Muscle of leg (tissue), 11 donors: ENCODE results near the gene FARP1. TPM values are rescaled to one million over a fixed set of nuclear protein-coding genes. Genes with fewer than 3 reads are reported as not detected.

Experiments used
- DNase-seq: peaks from one replicate; pipeline ENCODE4 v3.0.0; 2013
- H3K27ac ChIP-seq: one replicate; pipeline ENCODE4 v1.5.1; 2013; ENCODE audit warnings: mild to moderate bottlenecking, low read length, control low read depth
- H3K27me3 ChIP-seq: one replicate; pipeline ENCODE4 v1.6.1; 2013; ENCODE audit warnings: low read length; ENCODE audit not compliant: control insufficient read depth, insufficient read depth
- H3K36me3 ChIP-seq: one replicate; pipeline ENCODE4 v1.6.1; 2013; ENCODE audit warnings: low read length; ENCODE audit not compliant: control insufficient read depth, insufficient read depth
- H3K4me1 ChIP-seq: one replicate; pipeline ENCODE4 v1.6.1; 2013; ENCODE audit warnings: low read length; ENCODE audit not compliant: control insufficient read depth, insufficient read depth
- H3K4me3 ChIP-seq: one replicate; pipeline ENCODE4 v1.5.1; 2013; ENCODE audit warnings: low read length, control low read depth
- H3K9me3 ChIP-seq: replicated peaks from 2 replicates; pipeline ENCODE4 v1.6.1; 2013; ENCODE audit warnings: low read depth, low read length; ENCODE audit not compliant: control insufficient read depth
- WGBS: methylation state at CpG from one replicate; pipeline ENCODE4 v1.1.5; 2013; ENCODE audit warnings: missing lambda C conversion rate; ENCODE audit not compliant: insufficient coverage; 5-methylcytosine and 5-hydroxymethylcytosine counted together
- polyA plus RNA-seq, 8 donors: library from polyadenylated mRNA; unstranded; fragments of 120-200 nt; gene quantifications; one replicate each; pipeline versions ENCODE4 v1.2.1 to v1.2.3, GENCODE V29; 2013; ENCODE audit warnings: inconsistent platforms in 1 of 8, low replicate concordance in 1 of 8; ENCODE audit not compliant: insufficient read length in 8 of 8, insufficient read depth in 1 of 8
- total RNA-seq: library from RNA; stranded (reverse); fragments of 120-200 nt; gene quantifications from one replicate; pipeline ENCODE4 v1.2.4, GENCODE V29; 2013

Gene FARP1
- total and polyA plus RNA-seq, 9 donors: 37.8 to 90.7 (median 74.3) TPM

- H3K4me3 ChIP-seq: no peak overlapping the region
- 94% methylated on average over 6 of the region's 14 CpGs for WGBS
- no peak overlapping the region for H3K27ac ChIP-seq
- H3K27me3 ChIP-seq: no peaks in the 10 kb centered on the region
- peaks cover 2% of the 10 kb centered on the region for H3K36me3 ChIP-seq
- DNase-seq: no peak
- H3K4me1 ChIP-seq: peaks cover 8% of the 10 kb centered on the region
- no peaks in the 10 kb centered on the region for H3K9me3 ChIP-seq
Observed at GRCh38 chr13:98289339-98289945, 146.5 kb downstream of the FARP1 start.

DNA sequence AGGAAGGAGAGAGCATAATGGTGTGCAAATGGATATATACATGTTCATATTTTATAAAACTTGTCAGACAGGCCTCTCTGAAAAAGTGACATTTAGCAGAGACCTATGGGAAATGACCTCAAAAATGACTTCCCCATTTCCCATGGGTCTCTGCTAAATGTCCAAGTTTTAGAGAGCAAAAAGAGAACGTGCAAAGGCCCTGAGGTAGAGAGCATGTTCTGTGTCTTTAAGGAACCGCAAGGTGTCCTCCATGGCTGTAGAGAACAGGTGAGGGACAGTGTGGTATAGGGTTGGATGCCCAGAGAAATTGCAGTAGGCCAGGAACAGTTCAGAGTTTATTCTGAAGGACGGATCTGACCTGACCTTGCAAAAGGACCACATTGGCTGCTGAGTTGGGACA, 147.4 kb downstream of the FARP1 start:
- H3K27ac ChIP-seq: no peak overlapping the region
- no peak overlapping the region for H3K4me3 ChIP-seq
- 93% methylated on average over 3 of the region's 3 CpGs for WGBS
- no peaks in the 10 kb centered on the region for H3K9me3 ChIP-seq
- no peak for DNase-seq
- peaks cover 2% of the 10 kb centered on the region for H3K36me3 ChIP-seq
- H3K4me1 ChIP-seq: peaks cover 3% of the 10 kb centered on the region
- H3K27me3 ChIP-seq: no peaks in the 10 kb centered on the region

DNA sequence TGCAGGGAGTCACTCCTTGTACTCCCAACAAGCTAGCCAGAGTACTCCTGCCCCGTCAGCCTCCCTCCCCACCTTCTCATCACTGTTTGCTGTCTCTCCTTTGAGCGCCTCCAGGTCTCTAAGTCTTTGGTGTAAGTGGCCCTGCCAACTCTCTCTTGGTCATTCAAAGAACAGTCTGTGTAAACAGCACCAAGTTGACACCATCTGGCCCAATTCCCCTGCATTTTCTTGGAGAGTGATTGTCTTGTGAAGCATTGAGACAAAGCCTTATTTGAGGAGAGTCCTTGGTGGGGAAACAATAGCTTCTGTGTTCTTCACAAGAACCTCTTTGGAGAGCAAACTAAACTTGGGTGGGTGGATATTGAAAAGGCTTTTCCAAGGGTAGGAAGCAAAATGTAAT, 148.8 kb downstream of the FARP1 start:
- Histone ChIP-seq H3K4me1 (no peaks in the 10 kb centered on the region), H3K36me3 (peaks cover 2% of the 10 kb centered on the region), H3K4me3 (no peak overlapping the region), H3K27ac (no peak overlapping the region), H3K9me3 (no peaks in the 10 kb centered on the region), H3K27me3 (no peaks in the 10 kb centered on the region)
- 92% methylated on average over 2 of the region's 2 CpGs for WGBS
- no peak for DNase-seq

- no peak for DNase-seq
- H3K4me3 ChIP-seq: no peak overlapping the region
- H3K4me1 ChIP-seq: no peaks in the 10 kb centered on the region
- no peaks in the 10 kb centered on the region for H3K9me3 ChIP-seq
- H3K27ac ChIP-seq: no peak overlapping the region
- WGBS: 100% methylated on average over 1 of the region's 2 CpGs
- H3K36me3 ChIP-seq: peaks cover 2% of the 10 kb centered on the region
- no peaks in the 10 kb centered on the region for H3K27me3 ChIP-seq
Observed at GRCh38 chr13:98293103-98293502, 150.2 kb downstream of the FARP1 start.

DNA sequence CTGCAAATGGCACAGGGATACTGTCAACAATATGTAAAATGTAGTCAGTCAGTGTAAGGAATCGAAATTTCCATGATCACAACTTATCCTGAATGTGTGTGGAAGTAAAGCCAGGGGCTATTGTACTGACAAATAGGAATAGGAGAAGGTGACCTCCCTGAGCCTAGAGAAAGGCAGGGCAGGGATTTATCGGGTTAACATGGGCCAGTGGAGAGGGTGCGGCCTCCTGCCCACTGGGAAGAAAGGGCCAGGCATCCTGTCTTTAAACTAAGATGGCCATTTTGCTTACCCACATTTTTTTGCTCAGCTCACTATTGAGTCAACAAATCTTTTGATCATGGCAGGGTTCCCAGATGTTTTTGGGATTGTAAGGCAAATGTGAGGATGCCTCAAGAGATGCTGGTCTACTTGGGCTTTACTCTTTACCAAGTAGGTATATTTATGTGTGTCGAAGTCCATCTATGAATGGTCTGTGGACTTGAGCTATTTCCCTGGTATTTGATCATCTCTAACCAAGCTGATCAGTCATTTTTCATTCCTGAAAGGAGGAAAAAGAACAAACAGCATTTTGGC, 150.8 kb downstream of the FARP1 start:
- H3K9me3 ChIP-seq: no peaks in the 10 kb centered on the region
- no peaks in the 10 kb centered on the region for H3K4me1 ChIP-seq
- WGBS: 84% methylated on average over 2 of the region's 4 CpGs
- no peak for DNase-seq
- H3K4me3 ChIP-seq: no peak overlapping the region
- H3K27ac ChIP-seq: no peak overlapping the region
- H3K36me3 ChIP-seq: peaks cover 2% of the 10 kb centered on the region
- H3K27me3 ChIP-seq: no peaks in the 10 kb centered on the region

DNA sequence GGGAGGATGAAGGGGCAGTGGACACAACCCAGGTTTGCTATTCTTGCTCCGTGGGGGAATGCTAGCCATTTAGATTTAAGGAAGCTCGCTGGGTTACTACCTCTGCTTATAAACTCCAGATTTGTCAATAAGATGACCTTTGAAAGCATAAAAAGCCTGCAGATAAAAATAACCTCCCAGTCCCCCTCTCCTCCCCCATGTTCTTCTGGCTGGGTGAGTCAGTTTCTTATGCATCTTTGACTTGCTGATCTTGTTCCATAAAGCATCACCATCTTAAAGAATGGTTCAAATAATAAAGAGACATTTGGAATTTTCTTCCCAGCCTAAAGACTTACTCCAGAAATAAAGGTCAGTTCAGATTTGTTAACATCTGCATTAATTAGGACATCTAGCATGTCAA, 152.5 kb downstream of the FARP1 start:
- Histone ChIP-seq H3K4me3 (no peak overlapping the region), H3K9me3 (no peaks in the 10 kb centered on the region), H3K27me3 (no peaks in the 10 kb centered on the region), H3K4me1 (peaks cover 9% of the 10 kb centered on the region), H3K36me3 (peaks cover 2% of the 10 kb centered on the region), H3K27ac (no peak overlapping the region)
- no CpG with 5 or more reads among the region's 2 CpGs for WGBS
- DNase-seq: no peak

GRCh38 chr13:98297051-98297450, 154.2 kb downstream of the FARP1 start:
- H3K36me3 ChIP-seq: peaks cover 2% of the 10 kb centered on the region
- no peaks in the 10 kb centered on the region for H3K27me3 ChIP-seq
- H3K27ac ChIP-seq: no peak overlapping the region
- no peak for DNase-seq
- H3K4me3 ChIP-seq: no peak overlapping the region
- H3K4me1 ChIP-seq: peaks cover 12% of the 10 kb centered on the region
- H3K9me3 ChIP-seq: no peaks in the 10 kb centered on the region
- WGBS: 80% methylated on average over 2 of the region's 5 CpGs

GRCh38 chr13:98297745-98298144, 154.9 kb downstream of the FARP1 start:
- Histone ChIP-seq H3K4me3 (no peak overlapping the region), H3K36me3 (peaks cover 2% of the 10 kb centered on the region), H3K4me1 (peaks cover 12% of the 10 kb centered on the region), H3K27ac (no peak overlapping the region), H3K9me3 (no peaks in the 10 kb centered on the region), H3K27me3 (no peaks in the 10 kb centered on the region)
- 85% methylated on average over 4 of the region's 9 CpGs for WGBS
- DNase-seq: no peak

GRCh38 chr13:98298599-98298998, 155.7 kb downstream of the FARP1 start:
- Histone ChIP-seq H3K36me3 (no peaks in the 10 kb centered on the region), H3K4me1 (peaks cover 12% of the 10 kb centered on the region), H3K9me3 (no peaks in the 10 kb centered on the region), H3K27ac (no peak overlapping the region), H3K27me3 (no peaks in the 10 kb centered on the region), H3K4me3 (no peak overlapping the region)
- WGBS: 20% methylated on average over 1 of the region's 3 CpGs
- DNase-seq: no peak

DNA sequence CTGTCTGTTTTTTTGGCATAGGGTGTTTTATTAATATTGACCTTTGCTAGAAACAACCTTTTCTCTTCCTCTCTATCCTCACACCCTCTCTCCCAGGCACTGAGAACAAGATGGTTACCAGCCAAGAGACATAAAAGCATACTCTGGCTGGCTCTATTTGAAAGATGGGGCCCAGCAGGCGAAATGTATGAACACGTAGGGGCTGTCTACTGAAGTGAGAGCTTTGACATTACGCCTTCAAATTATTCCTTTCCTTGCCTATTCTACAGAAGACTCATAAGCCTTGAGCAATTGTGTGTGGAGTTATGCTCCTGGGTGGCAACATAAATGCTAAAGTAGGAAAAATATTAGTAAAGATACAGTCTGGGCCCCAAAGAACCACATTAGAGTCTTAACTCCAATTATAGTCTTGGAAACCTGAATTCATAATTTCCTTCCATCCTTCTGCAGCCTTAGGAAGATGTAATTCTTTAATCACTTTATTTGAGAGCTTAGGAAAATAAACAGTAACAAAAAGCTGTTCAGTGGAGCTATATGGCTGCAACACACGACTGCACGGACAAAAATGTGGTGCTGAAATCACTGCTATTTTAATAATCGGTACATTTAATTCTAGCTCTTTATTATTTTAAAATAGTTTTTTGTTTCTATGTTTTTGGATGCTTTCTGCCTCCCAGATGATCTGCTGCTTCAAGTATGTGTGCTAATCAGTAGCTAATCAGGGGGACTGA, 156.5 kb downstream of the FARP1 start:
- Histone ChIP-seq H3K36me3 (no peaks in the 10 kb centered on the region), H3K4me3 (no peak overlapping the region), H3K9me3 (no peaks in the 10 kb centered on the region), H3K27ac (no peak overlapping the region), H3K4me1 (peaks cover 12% of the 10 kb centered on the region), H3K27me3 (no peaks in the 10 kb centered on the region)
- no peak for DNase-seq
- WGBS: no CpG with 5 or more reads among the region's 6 CpGs
